ENCODE measurements around the gene TAAR1. TPM values are rescaled to one million over a fixed set of nuclear protein-coding genes. Genes with fewer than 3 reads are reported as not detected.

The TAAR1 gene
- total and polyA plus RNA-seq, 10 of the 15 experiments (the other 5 are each of a cell fraction or from before 2014, with no cell fraction given), result not detected

GRCh38 chr6:132648828-132649227, 10.2 kb downstream of the TAAR1 start (continued):
- no peak for TF ChIP-seq E2F8 (IDR thresholded peaks at IDR 0.05; ENCODE audit: low read depth, partially characterized antibody)
- no peak for TF ChIP-seq YBX1 (IDR thresholded peaks at IDR 0.05)
- TF ChIP-seq NFYA (IDR thresholded peaks at IDR 0.05; ENCODE audit: borderline replicate concordance, low read depth, low read length), result no peak
- TF ChIP-seq ATF2 (IDR thresholded peaks at IDR 0.05; ENCODE audit: low read length), result no peak
- TF ChIP-seq RFX5 (IDR thresholded peaks at IDR 0.05; ENCODE audit: low read depth, low read length), result no peak
- TF ChIP-seq ZNF687 (IDR thresholded peaks at IDR 0.05), result no peak
- TF ChIP-seq MAX (IDR thresholded peaks at IDR 0.05; ENCODE audit: low read depth, low read length), result no peak
- TF ChIP-seq MTA3 (IDR thresholded peaks at IDR 0.05; ENCODE audit: borderline replicate concordance, low read length), result no peak
- TF ChIP-seq PRDM15 (CRISPR knock-in tag; IDR thresholded peaks at IDR 0.05), result no peak
